ENCODE results near the gene TBC1D3I.

Gene TBC1D3I

GRCh38 chr17:36205637-36206485 is 58.5 kb downstream of the TBC1D3I start:
- DNase-seq, result no peak

- no peak for DNase-seq
Measured at GRCh38 chr17:36204724-36205500, 59.5 kb downstream of the TBC1D3I start.

Data from retina (tissue), 1 donor.